Fibroblast of skin of abdomen (primary cell): ENCODE data around the gene NUP205.
"Not testable (repeated sequence)": the region's sequence is repeated elsewhere in the genome, so short reads cannot be mapped to it uniquely, and the experiment has no call there.

ENCODE experiments used
- DNase-seq: peaks from one replicate; pipeline ENCODE4 v3.0.0-alpha.2; 2013

The NUP205 gene

DNA sequence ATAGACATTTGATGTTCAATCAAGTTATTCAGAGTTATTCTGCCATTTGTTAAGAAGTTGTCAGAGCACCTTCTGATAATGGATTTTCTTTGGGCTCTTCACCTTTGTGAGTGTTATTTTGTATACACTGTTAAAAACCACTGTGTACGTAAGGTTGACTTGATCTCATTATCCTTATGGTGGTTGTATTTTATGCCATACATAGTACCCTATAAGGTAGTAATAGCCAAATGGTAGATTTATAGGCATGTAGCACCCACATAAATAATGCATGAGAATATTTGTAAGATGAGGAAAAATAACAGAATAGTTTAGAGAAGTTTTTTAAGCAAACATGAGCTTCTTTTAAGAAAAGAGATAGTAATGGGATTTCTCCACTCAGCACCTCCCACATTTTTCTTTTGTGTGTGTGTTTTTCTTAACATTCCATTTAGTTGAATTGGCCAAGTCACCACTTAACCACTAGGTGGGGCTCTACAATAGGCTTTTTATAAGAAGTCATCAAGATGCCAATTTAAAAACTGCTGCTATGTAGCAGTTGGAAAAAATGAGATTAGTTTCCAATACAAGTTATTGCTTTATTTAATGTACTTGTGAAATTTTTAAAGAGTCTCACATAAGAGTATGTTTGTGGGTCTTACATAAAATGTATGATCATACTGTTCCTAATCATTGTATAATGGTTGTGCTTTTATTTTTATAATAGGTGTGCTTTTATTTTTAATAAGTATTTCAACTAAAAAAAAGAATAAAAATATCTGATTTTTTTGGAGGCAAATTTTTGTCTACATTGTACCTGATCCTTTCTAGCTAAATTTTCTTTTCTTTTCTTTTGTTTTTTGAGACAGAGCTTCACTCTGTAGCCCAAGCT lies 63.5 kb downstream of the NUP205 start:
- DNase-seq, result peak; percentile 87

DNA sequence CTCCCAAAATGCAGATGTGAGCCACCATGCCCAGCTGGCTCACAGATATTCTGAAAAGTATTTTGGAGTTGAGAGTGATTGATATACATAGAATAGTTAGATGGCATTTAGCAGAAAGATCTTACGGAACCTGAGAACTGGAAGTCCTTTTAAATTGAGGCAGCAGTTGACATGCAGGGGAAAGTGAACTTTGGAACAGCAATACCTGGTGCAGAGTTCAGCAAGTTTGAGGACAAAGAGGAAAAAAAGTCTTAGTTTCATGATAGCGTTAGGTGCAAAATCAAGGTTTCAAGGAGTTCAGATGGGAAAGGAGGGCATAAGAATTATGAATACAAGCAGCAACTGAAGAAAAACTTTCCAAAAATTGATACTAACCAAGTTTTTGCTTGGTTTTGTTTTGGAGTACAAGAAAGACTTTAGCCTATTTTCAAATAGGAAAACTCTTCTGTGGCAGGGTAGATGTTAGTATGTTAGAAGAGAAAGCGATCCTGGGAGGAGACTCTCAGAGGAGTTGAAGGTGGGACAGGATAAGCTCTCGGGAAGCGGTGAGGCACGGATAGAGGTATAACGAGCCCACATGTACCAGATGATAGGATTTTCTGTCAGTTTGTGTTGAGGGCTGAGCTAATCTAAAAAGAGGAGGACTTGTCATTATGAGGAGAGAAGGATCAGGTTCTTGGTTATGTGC lies 76.6 kb downstream of the NUP205 start:
- DNase-seq, result no peak

DNA sequence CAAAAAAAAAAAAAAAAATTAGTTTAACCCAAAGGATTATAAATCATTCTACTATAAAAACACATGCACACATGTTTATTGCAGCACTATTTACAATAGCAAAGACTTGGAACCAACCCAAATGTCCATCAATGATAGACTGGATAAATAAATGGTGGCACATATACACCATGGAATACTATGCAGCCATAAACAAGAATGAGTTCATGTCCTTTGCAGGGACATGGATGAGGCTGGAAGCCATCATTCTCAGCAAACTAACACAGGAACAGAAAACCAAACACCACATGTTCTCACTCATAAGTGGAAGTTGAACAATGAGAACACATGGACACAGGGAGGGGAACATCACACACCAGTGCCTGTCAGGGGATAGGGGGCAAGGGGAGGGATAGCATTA lies 82.0 kb downstream of the NUP205 start:
- not testable (repeated sequence) for DNase-seq

DNA sequence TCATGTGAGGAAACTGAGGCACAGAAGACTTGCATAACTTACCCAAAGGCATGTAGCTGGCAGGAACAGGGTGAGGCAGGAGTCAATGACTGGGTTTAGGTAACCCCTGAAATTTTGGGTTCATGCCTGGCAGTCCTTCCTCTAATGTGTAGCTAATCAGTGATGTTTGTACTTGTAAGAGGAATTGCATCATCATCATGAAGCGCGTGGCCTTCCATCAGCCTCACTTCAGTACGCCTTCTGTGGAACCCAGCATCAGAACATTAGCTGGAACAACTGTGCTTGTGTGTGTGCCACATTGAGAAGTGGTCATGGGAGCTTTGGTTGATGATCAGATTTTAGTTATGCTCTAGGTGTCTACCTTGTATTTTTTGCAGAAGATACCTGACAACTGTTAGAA lies 86.4 kb downstream of the NUP205 start:
- no peak for DNase-seq

GRCh38 chr7:135644729-135645128 lies 87.0 kb downstream of the NUP205 start:
- no peak for DNase-seq

- peak; percentile 43 for DNase-seq
These were observed 87.7 kb downstream of the NUP205 start for GRCh38 chr7:135645296-135645904.

DNA sequence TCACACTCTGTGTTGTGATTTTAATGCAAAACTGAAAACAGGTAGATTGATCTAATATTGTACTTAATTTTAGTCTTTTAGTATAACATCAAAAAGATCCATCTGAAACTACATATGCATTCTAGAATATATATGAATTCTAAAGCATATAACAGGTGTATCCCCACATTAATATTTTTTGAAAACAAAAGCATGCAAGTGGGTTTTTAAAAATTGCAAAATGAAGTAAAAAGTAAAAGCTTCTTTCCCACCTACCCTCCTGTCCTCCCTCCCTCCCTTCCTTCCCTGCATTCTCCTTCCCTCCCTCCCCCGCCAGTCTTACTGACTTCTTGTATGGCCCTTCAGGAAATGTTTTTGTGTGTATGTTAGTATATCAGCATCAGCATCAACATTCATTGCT lies 90.0 kb downstream of the NUP205 start:
- DNase-seq, result no peak

- DNase-seq, result no peak
These were observed 90.5 kb downstream of the NUP205 start for GRCh38 chr7:135648235-135648634.

DNA sequence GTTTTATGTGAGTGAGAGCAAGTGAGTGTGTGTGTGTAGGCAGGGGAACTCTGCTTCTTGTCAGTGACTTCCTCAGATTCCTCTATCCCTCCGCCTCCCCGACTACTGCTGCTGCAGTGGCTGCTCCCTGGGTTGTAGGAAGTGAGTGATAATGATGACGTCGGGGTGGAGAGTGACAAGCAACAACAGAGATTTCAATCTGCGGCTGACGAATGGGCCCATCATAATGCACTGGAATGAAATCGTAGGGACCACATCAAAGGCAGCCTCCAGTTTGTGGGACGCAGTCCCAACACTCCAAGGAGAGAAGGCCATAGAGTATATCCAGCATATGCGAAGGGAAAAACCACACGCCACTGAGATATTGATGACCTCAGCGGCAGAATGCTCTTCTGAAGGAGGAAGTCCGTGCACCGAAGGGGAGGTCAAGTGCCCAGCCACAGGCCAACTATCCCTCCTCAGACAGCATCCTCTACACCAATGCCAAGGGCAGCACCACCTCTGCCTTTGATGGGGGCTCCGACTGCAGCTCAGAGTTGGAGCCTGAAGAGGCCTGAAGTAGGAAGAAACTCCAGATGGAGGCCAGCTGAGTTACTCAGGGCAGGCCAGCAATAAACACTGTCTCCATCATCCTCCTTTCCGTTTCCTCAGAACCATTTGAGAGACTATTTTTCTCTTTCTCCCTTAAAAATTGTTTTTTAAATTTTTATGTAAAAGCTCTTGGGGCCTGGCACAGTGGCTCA lies 93.3 kb downstream of the NUP205 start:
- peak; percentile 93 for DNase-seq

- no peak for DNase-seq
These were observed 95.8 kb downstream of the NUP205 start for GRCh38 chr7:135653340-135654080.

DNA sequence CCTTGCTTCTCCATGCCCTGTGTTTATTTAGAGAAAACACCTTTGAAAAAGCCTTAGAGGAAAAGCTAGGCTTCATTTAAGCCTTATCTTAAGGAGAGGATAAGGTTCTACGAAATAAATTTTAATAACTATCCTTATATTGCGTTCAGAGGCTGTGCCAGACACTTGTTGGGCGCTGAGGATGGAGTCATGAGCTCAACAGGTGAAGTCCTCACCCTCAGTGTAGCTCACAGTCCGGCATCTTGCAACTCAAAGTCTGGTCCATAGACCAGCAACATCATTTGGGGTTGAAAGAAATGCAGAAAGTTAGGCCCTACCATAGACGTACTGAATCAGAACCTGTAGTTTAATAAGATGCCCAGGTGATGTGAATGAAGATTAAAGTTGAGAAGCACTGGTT lies 100.8 kb downstream of the NUP205 start:
- DNase-seq, result no peak

GRCh38 chr7:135659159-135659846 lies 101.6 kb downstream of the NUP205 start:
- DNase-seq, result no peak

GRCh38 chr7:135661311-135662122 lies 103.8 kb downstream of the NUP205 start:
- no peak for DNase-seq

- no peak for DNase-seq
These were observed 104.3 kb downstream of the NUP205 start for GRCh38 chr7:135662123-135662372.

- DNase-seq, result peak; percentile 96
These were observed 104.8 kb downstream of the NUP205 start, which contains the start of gene STMP1 for GRCh38 chr7:135662373-135663114. STMP1 (plus strand) TSS chr7:135662514.

GRCh38 chr7:135664046-135664589 lies 106.4 kb downstream of the NUP205 start:
- DNase-seq, result peak; percentile 28

DNA sequence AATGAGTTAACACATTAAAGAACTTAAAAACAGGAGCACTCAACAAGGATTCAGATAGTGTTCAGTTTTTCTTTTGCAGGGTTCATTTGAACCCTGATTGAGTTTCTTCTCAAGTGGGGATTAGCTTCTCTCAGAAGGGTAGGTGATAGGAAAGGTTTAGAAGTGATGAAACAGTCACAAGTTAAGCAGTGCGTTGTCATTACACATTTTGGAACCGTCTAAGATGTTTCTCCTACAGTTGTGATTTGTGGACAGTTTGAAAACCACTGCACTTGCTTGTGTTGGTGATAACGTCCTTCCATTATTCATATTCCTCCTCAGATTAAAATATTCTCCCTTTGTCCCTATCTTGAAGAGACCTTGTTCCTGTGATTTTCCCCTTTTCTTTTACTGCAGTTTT lies 107.3 kb downstream of the NUP205 start:
- DNase-seq, result no peak

DNA sequence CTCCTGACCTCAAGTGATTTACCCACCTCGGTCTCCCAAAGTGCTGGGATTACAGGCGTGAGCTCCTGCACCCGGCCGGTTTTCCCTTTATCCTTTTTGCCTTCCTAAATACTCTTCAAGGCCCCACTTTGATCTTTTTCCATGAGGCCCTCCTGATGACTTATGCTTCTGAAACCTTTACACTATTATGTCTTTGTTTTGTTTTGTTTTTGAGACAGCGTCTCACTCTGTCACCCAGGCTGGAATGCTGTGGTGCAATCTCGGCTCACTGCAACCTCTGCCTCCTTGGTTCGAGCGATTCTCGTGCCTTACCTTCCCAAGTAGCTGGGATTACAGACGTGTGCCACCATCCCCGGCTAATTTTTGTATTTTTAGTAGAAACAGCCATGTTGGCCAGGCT lies 108.4 kb downstream of the NUP205 start:
- DNase-seq, result no peak

GRCh38 chr7:135666846-135667245 lies 109.1 kb downstream of the NUP205 start:
- no peak for DNase-seq

GRCh38 chr7:135667626-135668025 lies 109.9 kb downstream of the NUP205 start:
- not testable (repeated sequence) for DNase-seq
